Adrenal gland (tissue), 5 donors: ENCODE measurements around the gene SMC1B.

Experiments
- CTCF ChIP-seq, 6 experiments: fragments of 450-650 bp in 4 of 6; fragments of 200-600 bp in 2 of 6; sonication (generic) in 1 of 6; IDR thresholded peaks; 1 replicate in 5 of 6; 2 replicates in 1 of 6; pipeline versions ENCODE4 v1.5.1 to v1.8.0; 2016 to 2021; ENCODE audit warnings: antibody characterized with exemption in 6 of 6, mild to moderate bottlenecking in 2 of 6, moderate library complexity in 1 of 6
- POLR2A ChIP-seq, 2 donors: fragments of 450-650 bp; IDR thresholded peaks; one replicate each; pipeline ENCODE4 v1.6.1; 2017; ENCODE audit warnings: antibody characterized with exemption in 2 of 2, mild to moderate bottlenecking in 2 of 2, moderate library complexity in 1 of 2
- donor health status: DM: no; HTN: no; CAD: no.

GRCh38 chr22:45334528-45334927 is 78.9 kb downstream of the SMC1B start:
- TF ChIP-seq CTCF (IDR thresholded peaks at IDR 0.05) (no peak), POLR2A (IDR thresholded peaks at IDR 0.05) (no peak)
